Activated naive CD8-positive, alpha-beta T cell treated with anti-CD3 and anti-CD28 coated beads, Interleukin-2, amount 50 U/mL, for 16 hours (primary cell): ENCODE measurements around the gene GNAQ.

Experiments used
- DNase-seq: peaks from one replicate; pipeline ENCODE4 v3.0.0-alpha.2; 2020; ENCODE audit warnings: low read depth, low spot score

The GNAQ gene

GRCh38 chr9:77975036-77975435 lies 56.6 kb downstream of the GNAQ start:
- no peak for DNase-seq

DNA sequence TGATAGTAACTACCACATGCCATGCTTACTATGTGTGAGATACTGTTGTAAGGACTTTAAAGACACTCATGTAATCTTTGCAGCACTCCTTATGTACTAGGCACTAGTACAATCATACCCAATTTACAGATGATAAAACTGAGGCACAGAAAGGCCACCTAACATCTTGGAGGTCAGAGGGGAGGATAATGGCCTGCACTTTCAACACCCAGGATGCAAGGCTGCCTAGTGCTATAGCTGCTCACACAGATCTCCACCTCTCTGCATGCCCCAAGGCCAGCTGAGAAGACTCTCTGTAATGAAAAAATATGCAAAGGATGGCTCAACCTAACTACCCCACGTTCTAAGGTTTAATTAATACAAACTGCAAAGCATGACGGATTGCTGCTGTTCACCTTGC lies 57.2 kb downstream of the GNAQ start:
- DNase-seq, result no peak

- no peak for DNase-seq
These were observed 62.5 kb downstream of the GNAQ start for GRCh38 chr9:77969083-77969482.

DNA sequence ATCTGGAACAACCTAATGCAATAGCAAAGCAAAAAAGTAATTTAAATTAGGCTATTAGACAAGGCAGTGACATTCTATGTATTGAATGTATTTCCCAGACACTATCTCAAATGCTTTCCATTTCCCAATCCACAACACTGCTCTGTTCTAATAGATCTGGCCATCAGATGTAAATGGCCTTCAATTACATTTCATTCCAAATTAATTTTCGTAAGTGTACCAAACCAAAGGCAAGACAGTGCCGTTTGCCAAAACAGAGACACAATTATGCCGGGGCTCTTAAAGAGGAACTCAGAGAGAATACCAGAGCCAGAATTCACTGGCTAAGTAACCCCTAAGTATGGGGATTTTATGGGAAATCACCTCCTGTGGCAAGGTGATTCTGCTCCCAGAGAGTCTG lies 63.1 kb downstream of the GNAQ start:
- no peak for DNase-seq

GRCh38 chr9:77966718-77967117 lies 64.9 kb downstream of the GNAQ start:
- DNase-seq, result no peak

DNA sequence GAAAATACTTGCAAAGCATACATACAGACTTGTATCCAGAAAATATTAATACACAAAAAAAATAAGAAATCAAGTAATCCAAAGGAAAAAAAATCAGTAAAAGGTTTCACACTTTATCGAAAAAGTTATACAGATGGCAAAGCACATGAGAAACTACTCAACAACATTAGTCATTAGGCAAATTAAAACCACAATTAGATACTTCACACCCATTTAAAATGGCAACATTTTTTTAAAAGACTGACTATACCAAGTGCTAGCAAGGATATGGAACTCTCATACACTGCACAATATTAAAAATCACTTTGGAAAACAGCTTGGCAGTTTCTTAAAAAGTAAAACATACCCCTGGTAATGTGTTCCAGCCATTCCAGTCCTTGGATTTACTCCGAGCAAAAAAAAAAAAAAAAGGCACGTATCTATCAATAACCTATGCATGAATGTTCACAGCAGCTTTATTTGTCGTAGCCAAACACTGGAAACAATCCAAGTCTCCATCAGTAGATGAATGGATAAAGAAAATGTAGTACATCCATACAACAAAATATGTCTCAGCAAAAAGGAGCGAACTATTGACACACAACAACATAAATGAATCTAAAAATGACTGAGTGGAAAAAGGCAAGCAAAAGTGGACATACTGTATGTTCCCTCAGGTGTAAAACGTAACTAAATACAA lies 66.0 kb downstream of the GNAQ start:
- DNase-seq, result no peak

- DNase-seq, result no peak
These were observed 67.4 kb downstream of the GNAQ start for GRCh38 chr9:77964258-77964657.

- no peak for DNase-seq
These were observed 70.1 kb downstream of the GNAQ start for GRCh38 chr9:77961541-77961940.

DNA sequence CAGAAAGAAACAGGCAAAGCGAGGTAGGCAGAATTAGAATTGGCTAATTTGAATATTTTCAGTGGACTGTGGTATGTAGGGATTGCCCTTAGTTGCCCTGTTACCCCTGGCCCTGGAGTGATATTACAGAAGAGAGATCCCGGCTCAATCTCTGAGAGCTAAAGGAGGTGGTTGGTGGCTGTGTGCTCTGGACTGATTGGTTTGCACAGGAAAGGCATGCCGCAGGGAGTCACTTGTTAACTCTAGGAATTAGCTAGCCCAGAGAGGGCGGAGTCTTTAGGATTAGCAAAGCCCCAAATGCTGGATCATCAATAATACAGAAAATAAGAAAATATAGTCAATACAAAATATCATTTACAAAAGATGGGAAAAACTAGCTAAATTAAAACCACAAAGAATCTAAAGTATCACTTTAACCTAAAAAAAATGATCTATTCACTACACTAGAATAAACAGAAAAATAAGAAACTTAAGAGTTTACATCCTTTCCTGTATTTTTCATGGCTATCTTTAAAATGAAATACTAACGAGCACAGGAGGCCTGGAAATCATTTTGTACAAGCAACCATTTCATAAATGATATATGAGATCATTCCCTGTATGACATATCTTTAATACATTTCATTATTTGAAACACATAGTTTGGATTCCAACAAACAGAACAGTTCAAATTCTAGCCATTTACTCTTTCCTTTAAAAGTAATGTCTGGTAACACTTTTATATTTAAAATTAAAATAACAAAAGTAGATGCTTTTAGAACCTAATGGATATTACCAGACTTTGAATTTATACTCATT lies 71.1 kb downstream of the GNAQ start:
- DNase-seq, result no peak

DNA sequence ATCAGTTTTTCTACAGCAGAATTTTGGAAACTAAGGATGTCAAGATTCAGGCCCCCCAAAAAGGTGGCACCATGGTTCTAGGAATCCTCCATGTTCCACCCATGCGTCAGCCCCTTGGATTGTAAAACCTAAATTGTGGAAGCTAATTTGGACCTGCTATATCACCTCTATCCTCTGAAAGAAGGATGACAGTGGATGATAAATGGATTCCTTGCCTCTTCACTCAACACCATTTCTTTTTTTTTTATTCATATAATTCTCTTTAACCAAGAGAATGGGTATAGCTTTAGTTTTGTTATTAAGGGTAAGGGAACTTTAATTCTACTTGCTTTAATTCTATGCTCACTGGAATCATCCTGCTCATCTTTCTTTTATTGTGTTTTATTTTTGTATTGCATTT lies 71.8 kb downstream of the GNAQ start:
- DNase-seq, result no peak

- DNase-seq, result no peak
These were observed 74.0 kb downstream of the GNAQ start for GRCh38 chr9:77957652-77958051.

DNA sequence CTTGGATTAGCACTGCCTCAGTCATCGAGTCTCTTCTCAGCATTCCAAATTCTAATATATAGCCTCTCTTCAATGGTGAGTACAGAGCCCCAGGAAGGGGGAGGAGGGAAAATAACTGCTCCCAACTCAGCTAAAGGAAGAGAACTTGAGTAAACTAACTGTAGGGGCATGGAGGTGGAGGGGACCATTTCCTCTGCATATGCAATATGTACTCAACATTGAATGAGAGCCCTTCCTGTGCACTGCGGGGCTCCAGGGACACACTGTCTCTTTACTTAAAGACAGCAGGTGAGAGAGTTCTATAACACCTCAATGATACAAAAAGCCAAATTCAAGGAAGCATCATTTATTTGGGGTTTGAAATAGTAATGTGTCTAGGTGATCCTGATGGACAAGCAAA lies 75.1 kb downstream of the GNAQ start:
- no peak for DNase-seq

DNA sequence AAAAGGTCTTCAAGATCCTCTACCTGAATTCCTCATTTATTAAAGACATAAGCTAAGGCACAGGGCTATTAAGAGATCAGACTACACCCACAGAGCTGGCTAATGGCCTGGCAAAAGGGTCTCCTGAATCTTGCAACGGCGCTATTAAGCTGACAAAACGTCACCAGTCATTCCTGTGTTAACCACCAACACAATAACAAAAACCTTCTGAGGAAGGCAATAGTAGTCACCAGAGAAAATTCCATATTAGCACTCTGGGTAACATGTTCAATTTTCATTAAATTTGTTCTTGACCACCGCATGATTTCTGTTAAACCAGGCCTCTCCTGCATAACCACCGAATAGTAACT lies 77.0 kb downstream of the GNAQ start:
- DNase-seq, result no peak

DNA sequence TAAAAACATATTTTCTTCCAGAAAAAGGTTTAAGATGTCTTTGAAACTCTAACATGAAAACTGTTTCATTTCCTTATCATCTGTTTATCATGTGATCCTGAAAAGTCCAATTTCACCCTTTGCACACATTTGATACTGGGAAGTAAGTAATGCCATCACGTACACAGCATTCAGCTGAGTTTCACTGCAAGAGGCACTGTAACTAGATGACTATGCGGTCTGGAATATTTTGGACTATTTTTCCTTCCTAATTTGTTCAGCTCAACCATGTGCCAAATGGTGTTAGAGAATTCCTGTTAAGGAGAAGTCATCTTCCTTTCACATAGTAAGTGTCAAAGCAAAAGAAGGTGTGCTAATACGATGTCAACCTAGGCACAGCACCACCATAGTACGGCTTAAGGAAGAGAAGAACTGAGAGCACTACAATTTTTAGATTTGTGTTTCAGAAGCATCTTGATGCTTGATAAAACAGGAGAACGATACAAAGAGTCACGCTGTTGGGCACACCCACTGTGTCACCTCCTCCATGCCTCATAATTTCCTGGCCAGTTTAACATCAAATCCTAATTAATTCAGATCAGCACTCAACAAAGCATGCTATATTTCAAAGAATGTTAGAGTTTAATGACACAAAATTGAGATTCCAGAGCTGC lies 77.5 kb downstream of the GNAQ start:
- DNase-seq, result no peak

GRCh38 chr9:77953590-77953989 lies 78.0 kb downstream of the GNAQ start:
- DNase-seq, result no peak

- DNase-seq, result no peak
These were observed 78.8 kb downstream of the GNAQ start for GRCh38 chr9:77952635-77953328.

GRCh38 chr9:77951369-77951768 lies 80.2 kb downstream of the GNAQ start:
- no peak for DNase-seq

DNA sequence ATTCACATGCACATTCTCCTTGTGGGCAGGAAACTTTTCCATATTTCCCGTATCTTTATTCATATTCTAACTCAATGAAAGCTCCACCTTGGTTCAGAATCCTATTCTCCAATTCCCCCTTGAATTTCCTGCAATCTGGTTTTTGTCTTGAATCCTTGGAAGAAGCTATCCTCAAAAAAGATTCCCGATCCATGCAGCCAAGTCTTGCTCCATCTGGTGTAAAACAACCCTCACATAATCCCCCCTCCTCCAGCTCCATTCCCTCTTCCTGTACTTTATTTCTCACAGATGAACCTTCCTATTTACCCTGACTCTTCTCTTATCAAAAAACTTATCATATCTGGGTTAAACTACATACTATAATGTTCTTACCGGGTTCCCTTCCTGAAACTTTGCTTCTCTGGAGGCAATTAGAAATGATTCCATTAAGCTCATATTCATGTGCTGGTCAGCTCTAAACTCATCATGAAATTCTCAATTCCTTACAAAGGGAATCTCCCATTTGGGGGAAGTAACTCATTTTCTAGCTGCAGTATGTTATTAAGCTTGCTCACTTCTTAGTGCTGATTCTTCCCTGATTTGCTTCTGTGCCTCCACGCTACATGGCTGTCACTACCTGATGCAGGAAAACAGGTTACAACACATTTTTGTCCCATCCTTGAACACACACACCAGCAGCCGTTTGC lies 81.7 kb downstream of the GNAQ start:
- DNase-seq, result no peak

- no peak for DNase-seq
These were observed 84.0 kb downstream of the GNAQ start for GRCh38 chr9:77947651-77948050.

DNA sequence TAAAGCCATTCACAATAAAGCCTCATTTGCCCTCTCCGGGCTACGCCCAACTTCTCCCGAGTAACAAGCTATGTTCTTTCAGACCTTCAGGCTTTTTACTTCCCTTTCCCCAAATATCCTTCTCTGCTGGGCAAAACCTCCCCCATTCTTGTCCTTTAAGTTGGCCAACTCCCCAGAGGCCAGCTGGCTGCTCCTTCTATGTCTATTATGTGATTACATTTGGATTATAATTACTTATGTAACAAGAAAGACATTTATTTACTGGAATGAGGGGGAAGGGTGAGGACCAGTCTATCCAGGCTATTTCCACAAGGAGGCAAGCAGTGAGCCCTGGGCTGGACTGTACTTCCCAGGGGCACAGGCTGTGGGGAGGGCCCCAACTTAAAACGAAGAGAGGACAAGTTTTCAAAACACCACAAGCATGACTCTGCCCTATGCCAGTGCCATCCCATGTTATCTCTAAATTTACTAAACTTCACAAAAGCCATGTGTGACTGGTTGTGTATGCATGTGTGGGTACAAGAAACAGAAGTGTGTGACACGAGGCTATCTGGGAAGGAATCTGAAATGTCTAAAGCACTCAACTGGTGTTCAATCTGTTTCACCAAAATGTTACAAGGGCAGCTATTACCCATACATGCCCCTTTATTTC lies 84.5 kb downstream of the GNAQ start:
- no peak for DNase-seq

- DNase-seq, result no peak
These were observed 85.3 kb downstream of the GNAQ start for GRCh38 chr9:77946296-77946695.
